ENCODE results near the gene HOPX.
"Not testable (repeated sequence)": the region's sequence is repeated elsewhere in the genome, so short reads cannot be mapped to it uniquely, and the experiment has no call there.

Gene HOPX

GRCh38 chr4:56627375-56627774, 53.7 kb downstream of the HOPX start:
- DNase-seq (ENCODE audit: low read depth, low spot score) = no peak

- no peak for DNase-seq (ENCODE audit: low read depth, low spot score)
These were observed 54.1 kb downstream of the HOPX start for GRCh38 chr4:56626963-56627362.

GRCh38 chr4:56626420-56626819, 54.7 kb downstream of the HOPX start:
- no peak for DNase-seq (ENCODE audit: low read depth, low spot score)

GRCh38 chr4:56622176-56622575, 58.9 kb downstream of the HOPX start:
- no peak for DNase-seq (ENCODE audit: low read depth, low spot score)

DNA sequence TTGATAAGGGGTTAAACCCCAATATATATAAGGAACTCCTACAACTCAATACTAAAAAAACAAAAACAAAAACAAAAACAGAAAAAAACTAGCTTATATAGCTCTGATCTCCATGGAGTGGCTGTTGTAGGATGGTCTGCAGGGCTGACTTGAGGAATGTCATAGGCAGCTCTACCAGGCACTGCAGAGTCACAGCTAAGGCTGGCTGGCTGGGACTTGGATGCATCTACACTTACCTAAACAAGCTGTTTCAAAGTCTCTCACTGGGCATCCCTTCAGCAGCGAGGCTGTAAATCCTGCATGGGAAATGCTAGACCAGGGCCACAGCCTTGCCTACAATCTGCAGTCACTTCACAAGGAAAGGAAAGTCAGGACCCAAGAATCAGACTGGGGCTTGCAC, 61.3 kb downstream of the HOPX start:
- no peak for DNase-seq (ENCODE audit: low read depth, low spot score)

- DNase-seq (ENCODE audit: low read depth, low spot score) = no peak
These were observed 61.9 kb downstream of the HOPX start for GRCh38 chr4:56619160-56619559.

- DNase-seq (ENCODE audit: low read depth, low spot score) = no peak
These were observed 62.4 kb downstream of the HOPX start for GRCh38 chr4:56618734-56619133.

DNA sequence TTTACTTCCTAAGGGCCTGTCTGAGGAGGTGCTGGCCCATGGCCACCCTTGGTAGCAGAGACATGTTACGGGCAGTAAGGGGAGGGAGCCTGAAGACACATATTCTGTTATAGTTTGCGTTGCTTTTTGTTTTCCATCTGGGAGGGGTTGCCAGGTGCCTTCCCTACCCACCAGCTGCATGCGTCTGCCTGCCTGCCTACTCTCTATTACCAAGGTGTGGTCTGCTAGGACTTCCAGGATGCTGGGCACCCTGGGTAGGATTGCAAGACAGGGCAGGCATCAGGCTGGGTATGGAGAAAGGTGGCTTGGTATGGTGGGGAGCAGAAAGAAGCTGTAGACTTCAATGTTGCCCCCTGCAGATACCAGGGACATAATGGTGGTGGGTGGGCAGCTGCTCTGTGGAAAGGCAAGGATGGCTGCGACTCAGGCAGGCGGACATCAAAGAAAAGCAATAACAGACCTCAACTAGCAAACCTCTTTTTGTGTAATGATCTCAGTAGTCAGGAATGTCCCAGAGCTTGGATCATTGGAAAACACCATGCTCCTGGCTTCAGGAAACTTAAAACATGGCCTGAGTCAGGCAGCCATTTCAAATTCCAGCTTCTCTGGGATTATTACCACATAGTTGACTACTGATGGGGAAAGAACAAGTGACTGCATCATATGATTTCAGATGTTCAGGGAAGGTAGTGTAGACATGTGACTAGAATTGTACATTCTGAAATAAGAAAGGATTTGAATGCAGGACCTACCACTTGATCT, 67.8 kb downstream of the HOPX start:
- no peak for DNase-seq (ENCODE audit: low read depth, low spot score)

DNA sequence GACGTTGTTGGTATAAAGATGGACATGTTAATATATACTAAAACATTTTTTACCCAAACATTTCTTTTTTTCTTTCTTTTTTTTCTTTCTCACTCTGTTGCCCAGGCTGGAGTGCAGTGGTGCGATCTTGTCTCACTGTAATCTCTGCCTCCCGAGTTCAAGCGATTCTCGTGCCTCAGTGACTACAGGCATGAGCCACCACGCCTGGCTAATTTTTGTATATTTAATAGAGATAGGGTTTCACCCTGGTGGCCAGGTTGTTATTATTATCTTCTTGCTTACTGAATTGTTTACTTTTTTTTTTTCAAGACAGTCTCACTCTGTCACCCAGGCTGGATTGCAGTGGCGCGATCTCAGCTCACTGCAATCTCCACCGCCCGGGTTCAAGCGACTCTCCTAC, 68.8 kb downstream of the HOPX start:
- DNase-seq (ENCODE audit: low read depth, low spot score) = no peak

- no peak for DNase-seq (ENCODE audit: low read depth, low spot score)
These were observed 69.6 kb downstream of the HOPX start for GRCh38 chr4:56611501-56611900.

DNA sequence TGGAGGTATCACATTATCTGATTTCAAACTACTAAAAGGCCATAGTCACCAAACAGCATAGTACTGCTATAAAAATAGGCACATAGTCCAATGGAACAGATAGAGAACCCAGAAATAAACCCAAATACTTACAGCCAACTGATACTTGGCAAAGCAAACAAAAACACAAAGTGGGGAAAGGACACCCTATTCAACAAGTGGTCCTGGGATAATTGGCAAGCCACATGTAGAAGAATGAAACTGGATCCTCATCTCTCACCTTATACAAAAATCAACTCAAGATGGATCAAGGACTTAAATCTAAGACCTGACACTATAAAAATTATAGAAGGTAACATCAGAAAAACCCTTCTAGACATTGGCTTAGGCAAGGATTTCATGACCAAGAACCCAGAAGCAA, 70.9 kb downstream of the HOPX start:
- DNase-seq (ENCODE audit: low read depth, low spot score) = not testable (repeated sequence)

DNA sequence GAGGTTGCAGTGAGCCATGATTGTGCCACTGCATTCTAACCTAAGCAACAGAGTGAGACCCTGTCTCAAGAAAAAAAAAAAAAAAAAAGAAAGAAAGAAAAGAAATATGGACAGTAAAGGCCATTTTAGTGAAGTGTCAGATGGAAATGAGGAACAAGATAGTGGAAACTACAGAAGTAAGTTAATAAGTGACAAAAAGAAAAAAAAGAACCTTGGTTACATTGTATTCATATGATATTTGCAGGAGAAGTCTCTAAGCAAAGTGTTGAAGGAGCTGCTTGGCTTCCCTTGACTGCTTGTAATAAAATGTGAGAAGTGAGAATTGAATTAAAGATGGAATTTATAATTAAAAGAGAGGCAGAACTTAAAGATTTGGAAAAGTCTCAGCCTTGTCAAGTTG, 73.2 kb downstream of the HOPX start:
- no peak for DNase-seq (ENCODE audit: low read depth, low spot score)

GRCh38 chr4:56606385-56606784, 74.7 kb downstream of the HOPX start:
- no peak for DNase-seq (ENCODE audit: low read depth, low spot score)

- not testable (repeated sequence) for DNase-seq (ENCODE audit: low read depth, low spot score)
These were observed 75.6 kb downstream of the HOPX start for GRCh38 chr4:56605464-56605863.

- DNase-seq (ENCODE audit: low read depth, low spot score) = no peak
These were observed 77.8 kb downstream of the HOPX start for GRCh38 chr4:56603297-56603696.

All from activated naive CD8-positive, alpha-beta T cell treated with anti-CD3 and anti-CD28 coated beads, Interleukin-2, amount 50 U/mL, for 16 hours (primary cell).